ENCODE data around the gene HEPACAM2. TPM values are rescaled to one million over a fixed set of nuclear protein-coding genes. Genes with fewer than 3 reads are reported as not detected.

Gene HEPACAM2
- total RNA-seq, 1 donor from 2014 or later: 31.7 TPM

DNA sequence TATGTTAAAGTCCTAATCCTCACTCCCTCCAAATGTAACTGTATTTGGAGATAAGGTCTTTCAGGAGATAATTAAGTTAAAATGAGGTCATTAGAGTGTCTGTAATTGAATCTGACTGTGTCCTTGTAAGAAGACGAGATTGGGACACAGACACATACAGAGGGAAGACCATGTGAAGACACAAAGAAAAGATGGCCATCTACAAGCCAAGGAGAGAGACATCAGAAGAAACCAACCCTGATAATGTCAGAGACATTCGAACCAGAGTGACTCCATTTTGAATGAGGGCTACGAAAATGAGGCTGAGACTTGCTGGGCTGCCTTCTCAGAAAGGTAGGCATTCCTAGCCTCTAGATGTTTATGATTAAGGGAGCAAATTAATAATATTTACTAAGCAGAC, 77.5 kb downstream of the HEPACAM2 start:
- Mint-ChIP-seq H3K27ac (no peak overlapping the region), H3K27me3 (peaks cover 6% of the 10 kb centered on the region), H3K36me3 (ENCODE audit: insufficient read depth) (no peaks in the 10 kb centered on the region), H3K4me3 (ENCODE audit: low read depth) (no peak overlapping the region), H3K9me3 (ENCODE audit: low read depth) (no peaks in the 10 kb centered on the region), H3K4me1 (ENCODE audit: low read depth) (peaks cover 7% of the 10 kb centered on the region)
- DNase-seq (ENCODE audit: low spot score, unreplicated experiment): no peak
- TF ChIP-seq CTCF (IDR thresholded peaks at IDR 0.05; ENCODE audit: unreplicated experiment): no peak

- Mint-ChIP-seq H3K4me3 (ENCODE audit: low read depth) (no peak within 1 kb of the TSS), H3K9me3 (ENCODE audit: low read depth) (no peaks in the 10 kb centered on the region), H3K4me1 (ENCODE audit: low read depth) (peaks cover 4% of the 10 kb centered on the region), H3K27ac (no peak within 1 kb of the TSS), H3K36me3 (ENCODE audit: insufficient read depth) (no peaks in the 10 kb centered on the region), H3K27me3 (peaks cover 9% of the 10 kb centered on the region)
- no peak for TF ChIP-seq CTCF (IDR thresholded peaks at IDR 0.05; ENCODE audit: unreplicated experiment)
- DNase-seq (ENCODE audit: low spot score, unreplicated experiment): no peak
Measured at GRCh38 chr7:93148144-93148543, 78.1 kb downstream of the HEPACAM2 start, which contains the start of gene SAMD9L. Gene SAMD9L, minus strand, starts transcription at chr7:93148385. Its CDS starts 12,414 bp downstream, at chr7:93135971.

DNA sequence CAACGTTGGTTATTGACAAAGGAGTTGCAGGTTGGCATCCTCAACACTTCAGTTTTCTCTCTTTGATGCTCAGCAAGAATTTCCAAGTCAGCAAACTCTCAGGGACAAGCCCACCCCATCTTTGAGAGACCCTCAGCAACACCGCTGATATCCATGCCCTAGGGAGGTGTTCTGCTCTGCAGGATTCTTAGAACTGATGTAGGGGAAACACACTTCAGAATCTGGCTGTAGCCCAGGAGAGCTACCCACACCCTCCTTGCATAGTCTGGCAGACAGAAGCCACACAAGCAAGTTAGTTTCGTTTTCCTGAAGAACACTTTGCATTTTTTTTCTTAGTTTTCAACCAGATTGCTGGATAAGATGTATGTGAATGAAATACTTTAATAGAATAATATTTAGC, 78.9 kb downstream of the HEPACAM2 start:
- no peaks in the 10 kb centered on the region for H3K36me3 Mint-ChIP-seq (ENCODE audit: insufficient read depth)
- DNase-seq (ENCODE audit: low spot score, unreplicated experiment): no peak
- peaks cover 9% of the 10 kb centered on the region for H3K27me3 Mint-ChIP-seq
- peaks cover 4% of the 10 kb centered on the region for H3K4me1 Mint-ChIP-seq (ENCODE audit: low read depth)
- H3K9me3 Mint-ChIP-seq (ENCODE audit: low read depth): no peaks in the 10 kb centered on the region
- no peak overlapping the region for H3K27ac Mint-ChIP-seq
- no peak overlapping the region for H3K4me3 Mint-ChIP-seq (ENCODE audit: low read depth)
- no peak for TF ChIP-seq CTCF (IDR thresholded peaks at IDR 0.05; ENCODE audit: unreplicated experiment)

DNA sequence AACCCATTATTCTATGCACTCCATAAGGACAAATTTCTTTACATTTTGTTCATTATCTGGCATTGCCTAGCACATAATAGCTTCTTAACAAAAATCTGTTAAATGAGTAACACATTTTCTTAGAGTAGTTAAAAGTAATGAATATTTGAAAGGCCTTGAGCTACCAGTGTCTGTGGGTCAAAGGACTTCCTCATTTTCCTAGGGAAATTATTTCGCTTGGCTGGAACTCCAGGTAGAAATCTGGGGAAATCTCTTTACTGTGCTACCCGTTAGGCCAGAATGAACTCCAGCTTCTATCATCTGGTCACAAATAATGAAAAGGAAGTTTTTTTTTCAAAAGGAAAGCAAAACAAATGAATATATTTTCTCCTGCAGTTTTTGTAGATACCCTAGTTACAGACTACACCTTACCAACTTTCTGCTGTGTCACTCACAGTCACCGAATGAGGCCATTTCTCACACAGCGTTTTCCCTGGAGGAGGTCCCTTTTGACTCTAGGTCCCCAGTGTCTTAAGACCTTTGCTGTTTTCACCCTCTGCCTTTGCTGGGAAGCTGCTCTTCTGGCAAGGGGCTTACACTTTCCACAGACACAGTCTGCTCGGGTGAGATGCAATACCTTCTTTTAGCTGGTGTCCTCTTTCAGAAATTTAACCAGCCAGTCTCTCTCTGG, 79.7 kb downstream of the HEPACAM2 start:
- Mint-ChIP-seq H3K36me3 (ENCODE audit: insufficient read depth) (no peaks in the 10 kb centered on the region), H3K4me3 (ENCODE audit: low read depth) (no peak overlapping the region), H3K27ac (peak overlapping the region; percentile 58), H3K9me3 (ENCODE audit: low read depth) (no peaks in the 10 kb centered on the region), H3K4me1 (ENCODE audit: low read depth) (peaks cover 4% of the 10 kb centered on the region), H3K27me3 (peaks cover 9% of the 10 kb centered on the region)
- no peak for TF ChIP-seq CTCF (IDR thresholded peaks at IDR 0.05; ENCODE audit: unreplicated experiment)
- no peak for DNase-seq (ENCODE audit: low spot score, unreplicated experiment)

- Mint-ChIP-seq H3K4me3 (ENCODE audit: low read depth) (no peak overlapping the region), H3K27ac (peak overlapping the region; percentile 20)
- DNase-seq (ENCODE audit: low spot score, unreplicated experiment): no peak
Measured at GRCh38 chr7:93146036-93146435, 80.2 kb downstream of the HEPACAM2 start.

More at GRCh38 chr7:93146036-93146435, 80.2 kb downstream of the HEPACAM2 start:
- Mint-ChIP-seq H3K27me3 (peaks cover 9% of the 10 kb centered on the region), H3K9me3 (ENCODE audit: low read depth) (no peaks in the 10 kb centered on the region), H3K4me1 (ENCODE audit: low read depth) (peaks cover 4% of the 10 kb centered on the region), H3K36me3 (ENCODE audit: insufficient read depth) (no peaks in the 10 kb centered on the region)
- no peak for TF ChIP-seq CTCF (IDR thresholded peaks at IDR 0.05; ENCODE audit: unreplicated experiment)
